ENCODE results near the gene TRHDE.

GRCh38 chr12:72444566-72444965 lies 172.4 kb downstream of the TRHDE start:
- TF ChIP-seq CTCF (IDR thresholded peaks at IDR 0.05): no peak
- no peak for TF ChIP-seq POLR2A (IDR thresholded peaks at IDR 0.05)
